Measurements from ENCODE around the gene CEBPA. TPM values are rescaled to one million over a fixed set of nuclear protein-coding genes. Genes with fewer than 3 reads are reported as not detected.

CEBPA gene
- total and polyA plus RNA-seq, 8 donors, result 4.4 to 18.7 (median 8.2) TPM

- Histone ChIP-seq H3K27me3 (no peaks in the 10 kb centered on the region), H3K36me3 (no peaks in the 10 kb centered on the region), H3K4me3 (no peak overlapping the region), H3K4me1 (no peaks in the 10 kb centered on the region), H3K9me3 (no peaks in the 10 kb centered on the region), H3K27ac (no peak overlapping the region)
- WGBS, 2 donors, result 78 to 85% methylated on average over 3 of the region's 3 CpGs
- no peak for DNase-seq
- intact Hi-C loops (cut with DNase I), result no loop called here
- TF ChIP-seq CTCF (IDR thresholded peaks at IDR 0.05), result no peak
- FAIRE-seq, result no peak
- no peak for ATAC-seq
Measured at GRCh38 chr19:33333642-33334041, 31.3 kb upstream of the CEBPA start.

GRCh38 chr19:33333151-33333550 is 30.8 kb upstream of the CEBPA start:
- H3K27ac ChIP-seq, result no peak overlapping the region
- H3K4me3 ChIP-seq, result no peak overlapping the region
- FAIRE-seq (no peak), ATAC-seq (no peak), DNase-seq (no peak)
- H3K27me3 ChIP-seq, result no peaks in the 10 kb centered on the region
- TF ChIP-seq CTCF (IDR thresholded peaks at IDR 0.05), result no peak
- intact Hi-C loops (cut with DNase I), result no loop called here
- 86 to 91% methylated on average over 4 of the region's 4 CpGs for WGBS, 2 donors
- H3K4me1 ChIP-seq, result no peaks in the 10 kb centered on the region
- no peaks in the 10 kb centered on the region for H3K36me3 ChIP-seq
- no peaks in the 10 kb centered on the region for H3K9me3 ChIP-seq

- H3K9me3 ChIP-seq, result no peaks in the 10 kb centered on the region
- no peak for TF ChIP-seq CTCF (IDR thresholded peaks at IDR 0.05)
- no peaks in the 10 kb centered on the region for H3K4me1 ChIP-seq
- H3K27ac ChIP-seq, result no peak overlapping the region
- no peak for DNase-seq
- H3K4me3 ChIP-seq, result no peak overlapping the region
- intact Hi-C loops (cut with DNase I), result no loop called here
- ATAC-seq, result peak in 2 of 4 donors; percentile 54 to 66
- H3K36me3 ChIP-seq, result no peaks in the 10 kb centered on the region
- no peak for FAIRE-seq
- H3K27me3 ChIP-seq, result no peaks in the 10 kb centered on the region
- 82 to 85% methylated on average over 5 of the region's 5 CpGs for WGBS, 2 donors
Measured at GRCh38 chr19:33332248-33332647, 29.9 kb upstream of the CEBPA start.

GRCh38 chr19:33329736-33330135 is 27.4 kb upstream of the CEBPA start:
- ATAC-seq, result peak in 1 of 4 donors; percentile 51
- 79 to 81% methylated on average over 4 of the region's 4 CpGs for WGBS, 2 donors
- Histone ChIP-seq H3K9me3 (no peaks in the 10 kb centered on the region), H3K36me3 (no peaks in the 10 kb centered on the region), H3K27ac (no peak overlapping the region), H3K27me3 (no peaks in the 10 kb centered on the region), H3K4me1 (no peaks in the 10 kb centered on the region), H3K4me3 (no peak overlapping the region)
- FAIRE-seq, result no peak
- intact Hi-C loops (cut with DNase I), result no loop called here
- DNase-seq, result no peak
- no peak for TF ChIP-seq CTCF (IDR thresholded peaks at IDR 0.05)

GRCh38 chr19:33329060-33329459 is 26.7 kb upstream of the CEBPA start:
- WGBS, 2 donors, result 60 to 62% methylated on average over 8 of the region's 8 CpGs
- FAIRE-seq (no peak), DNase-seq (no peak)

More at GRCh38 chr19:33329060-33329459, 26.7 kb upstream of the CEBPA start:
- Histone ChIP-seq H3K27ac (no peak overlapping the region), H3K4me1 (no peaks in the 10 kb centered on the region), H3K27me3 (no peaks in the 10 kb centered on the region), H3K4me3 (no peak overlapping the region), H3K9me3 (no peaks in the 10 kb centered on the region), H3K36me3 (no peaks in the 10 kb centered on the region)
- no peak for ATAC-seq
- intact Hi-C loops (cut with DNase I), result no loop called here
- no peak for TF ChIP-seq CTCF (IDR thresholded peaks at IDR 0.05)
